Keratinocyte (primary cell): ENCODE data around the gene SELENOW. TPM values are rescaled to one million over a fixed set of nuclear protein-coding genes. Genes with fewer than 3 reads are reported as not detected.

Source experiments
- DNase-seq: peaks from one replicate; pipeline ENCODE4 v3.0.0-alpha.2; 2011; ENCODE audit warnings: low read depth, missing footprints, low spot score
- FAIRE-seq: peaks from 2 replicates; lab custom pipeline; 2011; peaks lifted over from hg19 to GRCh38; lab: Jason Lieb, UNC
- H2AFZ ChIP-seq: 2 replicates; pipeline ENCODE4 v1.6.0; 2012; ENCODE audit warnings: low read length, control low read depth, inconsistent platforms; ENCODE audit not compliant: control insufficient read depth
- H3K27ac ChIP-seq: 2 replicates; pipeline ENCODE4 v1.5.1; 2011; ENCODE audit warnings: low read length; ENCODE audit not compliant: control insufficient read depth, insufficient read depth
- H3K27me3 ChIP-seq: 3 replicates; pipeline ENCODE4 v1.6.0; 2011; ENCODE audit warnings: low read length; ENCODE audit not compliant: control insufficient read depth, insufficient read depth; ENCODE audit errors: extremely low read depth
- H3K36me3 ChIP-seq, 2 experiments: 2 replicates in 1 of 2; 3 replicates in 1 of 2; pipeline ENCODE4 v1.5.1; 2011; ENCODE audit warnings: low read length in 2 of 2, mild to moderate bottlenecking in 1 of 2; ENCODE audit not compliant: control insufficient read depth in 2 of 2, insufficient read depth in 2 of 2; ENCODE audit errors: extremely low read depth in 1 of 2
- H3K4me1 ChIP-seq: 3 replicates; pipeline ENCODE4 v1.5.1; 2011; ENCODE audit warnings: low read length; ENCODE audit not compliant: control insufficient read depth, insufficient read depth; ENCODE audit errors: extremely low read depth
- H3K4me2 ChIP-seq: 3 replicates; pipeline ENCODE4 v1.6.0; 2011; ENCODE audit warnings: low read depth, low read length; ENCODE audit not compliant: control insufficient read depth, insufficient read depth; ENCODE audit errors: extremely low read depth
- H3K4me3 ChIP-seq, 3 experiments: fragments of 200-600 bp in 1 of 3; sonication (generic) in 1 of 3; 2 replicates in 2 of 3; 3 replicates in 1 of 3; pipeline ENCODE4 v1.5.1; 2011 to 2016; ENCODE audit warnings: low read length in 3 of 3, mild to moderate bottlenecking in 3 of 3, control low read depth in 2 of 3, inconsistent platforms in 1 of 3, low read depth in 1 of 3, mixed read lengths in 1 of 3, mixed run types in 1 of 3, moderate library complexity in 1 of 3; ENCODE audit not compliant: control insufficient read depth in 2 of 3, insufficient read depth in 2 of 3; ENCODE audit errors: extremely low read depth in 1 of 3
- H3K79me2 ChIP-seq: 2 replicates; pipeline ENCODE4 v1.6.0; 2012; ENCODE audit warnings: low read length; ENCODE audit not compliant: control insufficient read depth, insufficient read depth
- H3K9ac ChIP-seq: 3 replicates; pipeline ENCODE4 v1.6.0; 2011; ENCODE audit warnings: low read length; ENCODE audit not compliant: control insufficient read depth, insufficient read depth; ENCODE audit errors: extremely low read depth
- H3K9me1 ChIP-seq: 3 replicates; pipeline ENCODE4 v1.6.0; 2011; ENCODE audit warnings: low read length; ENCODE audit not compliant: control insufficient read depth, insufficient read depth; ENCODE audit errors: extremely low read depth
- H3K9me3 ChIP-seq: 2 replicates; pipeline ENCODE4 v1.5.1; 2012; ENCODE audit warnings: low read depth, low read length; ENCODE audit not compliant: control insufficient read depth
- H4K20me1 ChIP-seq: 3 replicates; pipeline ENCODE4 v1.6.0; 2011; ENCODE audit warnings: low read length; ENCODE audit not compliant: control insufficient read depth, insufficient read depth; ENCODE audit errors: extremely low read depth
- EZH2 ChIP-seq: IDR thresholded peaks from one replicate; pipeline ENCODE4 v1.6.1; 2012; ENCODE audit warnings: inconsistent platforms, mild to moderate bottlenecking, low read length, moderate library complexity
- dilution Hi-C: fragments of 300-500 bp; cut with MboI; formaldehyde crosslinking; loops from one replicate; pipeline ENCODE4 v1.7.0; 2020; ENCODE audit warnings: low sequenced_read_pairs; ENCODE audit not compliant: extremely low pct_ligation_motif_present
- polyA plus RNA-seq, 5 experiments: library from polyadenylated mRNA; depleted of rRNA in 3 of 5; stranded (reverse) in 3 of 5; stranded (forward) in 1 of 5; unstranded in 1 of 5; fragments of >200 nt; gene quantifications; 1 replicate in 1 of 5; 2 replicates in 3 of 5; 3 replicates in 1 of 5; pipeline versions ENCODE4 v1.2.1 to v1.2.3, GENCODE V29; 2011 to 2012; ENCODE audit warnings: missing spikeins in 2 of 5, low read depth in 1 of 5, low replicate concordance in 1 of 5
- TF ChIP-seq, protein P1 (sequence below), 3 experiments: IDR thresholded peaks in 1 of 3; conservative IDR thresholded peaks in 1 of 3; optimal IDR thresholded peaks in 1 of 3; 2 replicates in 2 of 3; 3 replicates in 1 of 3; pipeline versions ENCODE3 to v1.5.1; 2011; ENCODE audit warnings: low read length in 3 of 3, mild to moderate bottlenecking in 3 of 3, moderate library complexity in 2 of 3, control low read depth in 1 of 3, inconsistent platforms in 1 of 3; ENCODE audit not compliant: insufficient read depth in 2 of 3; ENCODE audit errors: extremely low read depth in 1 of 3

Gene SELENOW
- polyA plus RNA-seq, 1 donor (not counting 4 experiments of a cell fraction or from before 2014, with no cell fraction given), result 509 TPM

DNA sequence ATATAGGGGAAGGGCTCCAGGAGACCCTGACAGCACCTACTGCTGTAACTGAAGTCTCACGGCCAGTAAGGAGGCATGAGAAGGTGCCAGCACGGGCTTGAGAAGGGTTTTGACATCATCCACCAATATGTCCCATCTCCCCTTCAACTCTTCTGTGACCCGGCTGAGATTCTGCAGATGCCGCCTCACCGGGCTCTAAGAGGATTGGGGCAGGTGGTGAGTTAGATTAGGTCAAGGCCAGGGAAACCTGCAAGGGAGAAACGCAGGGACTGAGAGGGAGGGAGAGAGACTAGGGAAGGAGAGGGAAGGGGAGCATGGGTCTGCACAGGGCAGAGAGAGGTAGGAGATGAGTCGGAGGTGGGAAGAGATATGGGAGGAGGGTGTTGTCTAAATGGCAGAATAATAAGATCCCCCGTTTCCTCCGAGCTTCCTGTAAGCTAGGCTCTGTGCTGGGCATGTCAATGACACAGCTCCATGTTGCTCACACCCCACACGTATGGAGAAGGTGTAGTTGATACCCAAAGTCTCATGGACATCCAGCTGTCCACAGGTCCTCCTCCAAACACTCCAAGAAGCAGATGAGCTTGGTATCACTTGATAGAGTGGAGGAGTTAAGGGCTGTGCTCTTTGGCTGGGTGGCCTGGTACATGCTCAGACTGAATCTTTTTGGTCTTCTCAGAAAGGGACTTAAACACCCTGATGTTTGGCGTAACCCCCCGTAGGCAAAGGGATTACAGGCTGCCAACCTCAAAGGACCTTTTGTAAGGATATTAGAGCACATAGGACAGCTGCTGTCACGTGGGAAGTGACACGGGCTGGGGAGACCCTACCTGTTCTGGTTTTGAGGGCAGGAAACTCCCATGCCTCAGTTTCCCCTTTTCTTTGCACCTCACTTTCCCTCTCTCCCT is 19.7 kb downstream of the SELENOW start:
- Histone ChIP-seq H3K4me3 (no peak overlapping the region), H2AFZ (no peak overlapping the region), H3K4me2 (no peak overlapping the region), H3K9me3 (no peaks in the 10 kb centered on the region), H4K20me1 (no peaks in the 10 kb centered on the region), H3K4me1 (no peaks in the 10 kb centered on the region), H3K27me3 (no peaks in the 10 kb centered on the region), H3K9ac (no peak overlapping the region), H3K79me2 (no peaks in the 10 kb centered on the region), H3K36me3 (no peaks in the 10 kb centered on the region), H3K9me1 (no peaks in the 10 kb centered on the region), H3K27ac (no peak overlapping the region)
- FAIRE-seq (no peak), DNase-seq (no peak)
- TF ChIP-seq, protein P1, sequence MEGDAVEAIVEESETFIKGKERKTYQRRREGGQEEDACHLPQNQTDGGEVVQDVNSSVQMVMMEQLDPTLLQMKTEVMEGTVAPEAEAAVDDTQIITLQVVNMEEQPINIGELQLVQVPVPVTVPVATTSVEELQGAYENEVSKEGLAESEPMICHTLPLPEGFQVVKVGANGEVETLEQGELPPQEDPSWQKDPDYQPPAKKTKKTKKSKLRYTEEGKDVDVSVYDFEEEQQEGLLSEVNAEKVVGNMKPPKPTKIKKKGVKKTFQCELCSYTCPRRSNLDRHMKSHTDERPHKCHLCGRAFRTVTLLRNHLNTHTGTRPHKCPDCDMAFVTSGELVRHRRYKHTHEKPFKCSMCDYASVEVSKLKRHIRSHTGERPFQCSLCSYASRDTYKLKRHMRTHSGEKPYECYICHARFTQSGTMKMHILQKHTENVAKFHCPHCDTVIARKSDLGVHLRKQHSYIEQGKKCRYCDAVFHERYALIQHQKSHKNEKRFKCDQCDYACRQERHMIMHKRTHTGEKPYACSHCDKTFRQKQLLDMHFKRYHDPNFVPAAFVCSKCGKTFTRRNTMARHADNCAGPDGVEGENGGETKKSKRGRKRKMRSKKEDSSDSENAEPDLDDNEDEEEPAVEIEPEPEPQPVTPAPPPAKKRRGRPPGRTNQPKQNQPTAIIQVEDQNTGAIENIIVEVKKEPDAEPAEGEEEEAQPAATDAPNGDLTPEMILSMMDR (optimal IDR thresholded peaks at IDR 0.05 in 1 of 3, IDR thresholded peaks at IDR 0.05 in 1 of 3, conservative IDR thresholded peaks at IDR 0.05 in 1 of 3; ENCODE audit: extremely low read depth in 1 of 3, insufficient read depth in 2 of 3, low read length in 3 of 3), result no peak
- TF ChIP-seq EZH2, result no peak
- dilution Hi-C loops, result no loop called here

DNA sequence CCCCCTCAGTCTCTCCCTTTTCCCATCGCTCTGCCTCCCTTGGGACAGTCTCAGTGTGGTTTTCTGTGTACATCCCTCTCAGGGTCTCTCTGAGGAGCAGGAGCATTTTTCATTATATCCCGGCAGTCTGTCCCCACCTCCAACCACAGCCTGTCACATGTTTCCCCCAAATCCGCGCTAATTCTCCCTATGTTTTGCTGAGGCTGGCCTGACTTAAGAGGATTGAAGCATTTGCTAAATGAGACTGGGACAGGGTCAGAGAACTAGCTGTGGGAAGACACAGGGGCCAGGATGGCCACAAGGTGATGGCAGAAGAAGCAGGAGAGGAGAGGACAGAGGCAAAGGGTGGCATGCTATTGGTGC is 20.4 kb downstream of the SELENOW start:
- H3K27ac ChIP-seq, result no peak overlapping the region
- TF ChIP-seq EZH2, result no peak
- TF ChIP-seq, protein P1 (optimal IDR thresholded peaks at IDR 0.05 in 1 of 3, IDR thresholded peaks at IDR 0.05 in 1 of 3, conservative IDR thresholded peaks at IDR 0.05 in 1 of 3; ENCODE audit: extremely low read depth in 1 of 3, insufficient read depth in 2 of 3, low read length in 3 of 3), result no peak
- H3K9me3 ChIP-seq, result no peaks in the 10 kb centered on the region
- H3K4me1 ChIP-seq, result no peaks in the 10 kb centered on the region
- FAIRE-seq (no peak), DNase-seq (no peak)
- no peaks in the 10 kb centered on the region for H3K9me1 ChIP-seq
- no peak overlapping the region for H3K4me2 ChIP-seq
- dilution Hi-C loops, result no loop called here
- no peaks in the 10 kb centered on the region for H3K79me2 ChIP-seq
- H4K20me1 ChIP-seq, result no peaks in the 10 kb centered on the region
- no peak overlapping the region for H3K4me3 ChIP-seq
- no peaks in the 10 kb centered on the region for H3K36me3 ChIP-seq
- no peak overlapping the region for H2AFZ ChIP-seq
- no peaks in the 10 kb centered on the region for H3K27me3 ChIP-seq
- H3K9ac ChIP-seq, result no peak overlapping the region
